GM18505 (cell line): ENCODE results near the gene KCNA5.

ENCODE experiments used
- ATAC-seq: cut with Tn5 transposase; IDR thresholded peaks from one replicate; pipeline ENCODE4 v1.9.1; 2021; ENCODE audit not compliant: unreplicated experiment
- POLR2A ChIP-seq: IDR thresholded peaks from 4 replicates; pipeline ENCODE4 v1.6.1; 2011; ENCODE audit warnings: borderline replicate concordance; ENCODE audit not compliant: insufficient read depth, insufficient read length; ENCODE audit errors: extremely low read depth

Gene KCNA5

GRCh38 chr12:5043589-5044419, at the start of gene KCNA5:
KCNA5 (plus strand) TSS chr12:5043879; CDS start chr12:5044148, 269 bp downstream.
- TF ChIP-seq POLR2A = no peak

GRCh38 chr12:4994622-4995021, 49.1 kb upstream of the KCNA5 start:
- ATAC-seq = no peak
- no peak for TF ChIP-seq POLR2A

More at GRCh38 chr12:5043589-5044419, at the start of gene KCNA5:
- no peak for ATAC-seq

GRCh38 chr12:4996714-4997113, 47.0 kb upstream of the KCNA5 start:
- TF ChIP-seq POLR2A = no peak
- ATAC-seq = no peak

GRCh38 chr12:4997939-4998338, 45.7 kb upstream of the KCNA5 start:
- no peak for ATAC-seq
- TF ChIP-seq POLR2A = no peak

GRCh38 chr12:5000204-5000603, 43.5 kb upstream of the KCNA5 start:
- TF ChIP-seq POLR2A = no peak
- no peak for ATAC-seq

- TF ChIP-seq POLR2A = no peak
- no peak for ATAC-seq
Measured at GRCh38 chr12:5000658-5001385, 42.9 kb upstream of the KCNA5 start.

- ATAC-seq = no peak
- no peak for TF ChIP-seq POLR2A
Measured at GRCh38 chr12:5003025-5003666, 40.5 kb upstream of the KCNA5 start.

- TF ChIP-seq POLR2A = no peak
- no peak for ATAC-seq
Measured at GRCh38 chr12:5008661-5009060, 35.0 kb upstream of the KCNA5 start.

GRCh38 chr12:5010151-5010550, 33.5 kb upstream of the KCNA5 start:
- ATAC-seq = no peak

GRCh38 chr12:5012337-5012736, 31.3 kb upstream of the KCNA5 start:
- TF ChIP-seq POLR2A = no peak
- ATAC-seq = no peak

More at GRCh38 chr12:5010151-5010550, 33.5 kb upstream of the KCNA5 start:
- TF ChIP-seq POLR2A = no peak

GRCh38 chr12:5013266-5013730, 30.4 kb upstream of the KCNA5 start:
- TF ChIP-seq POLR2A = no peak
- ATAC-seq = no peak

GRCh38 chr12:5014269-5014668, 29.4 kb upstream of the KCNA5 start:
- no peak for ATAC-seq
- no peak for TF ChIP-seq POLR2A
